A549 treated with DMSO at 1 μM for 4 hours (cell line): ENCODE data around the gene MRPS18C. TPM values are rescaled to one million over a fixed set of nuclear protein-coding genes. Genes with fewer than 3 reads are reported as not detected.

Experiments
- total RNA-seq: library from RNA; stranded (reverse); fragments of 200-300 nt; extraction: Qiagen RNA extraction; gene quantifications from 5 replicates; pipeline ENCODE4 v1.2.3, GENCODE V29; 2022; ENCODE audit warnings: low read depth

The MRPS18C gene
- total RNA-seq, result 40.4 to 71.4 TPM (median 41.3 TPM) in 5 replicates

GRCh38 chr4:83455281-83456183 is at the start of gene MRPS18C, which contains the start of gene HELQ:
TSS of gene MRPS18C (plus strand) at chr4:83456058. CDS start at chr4:83456078, 20 bp downstream.
TSS of gene HELQ (minus strand) at chr4:83455823. CDS start at chr4:83455693, 130 bp downstream.

DNA sequence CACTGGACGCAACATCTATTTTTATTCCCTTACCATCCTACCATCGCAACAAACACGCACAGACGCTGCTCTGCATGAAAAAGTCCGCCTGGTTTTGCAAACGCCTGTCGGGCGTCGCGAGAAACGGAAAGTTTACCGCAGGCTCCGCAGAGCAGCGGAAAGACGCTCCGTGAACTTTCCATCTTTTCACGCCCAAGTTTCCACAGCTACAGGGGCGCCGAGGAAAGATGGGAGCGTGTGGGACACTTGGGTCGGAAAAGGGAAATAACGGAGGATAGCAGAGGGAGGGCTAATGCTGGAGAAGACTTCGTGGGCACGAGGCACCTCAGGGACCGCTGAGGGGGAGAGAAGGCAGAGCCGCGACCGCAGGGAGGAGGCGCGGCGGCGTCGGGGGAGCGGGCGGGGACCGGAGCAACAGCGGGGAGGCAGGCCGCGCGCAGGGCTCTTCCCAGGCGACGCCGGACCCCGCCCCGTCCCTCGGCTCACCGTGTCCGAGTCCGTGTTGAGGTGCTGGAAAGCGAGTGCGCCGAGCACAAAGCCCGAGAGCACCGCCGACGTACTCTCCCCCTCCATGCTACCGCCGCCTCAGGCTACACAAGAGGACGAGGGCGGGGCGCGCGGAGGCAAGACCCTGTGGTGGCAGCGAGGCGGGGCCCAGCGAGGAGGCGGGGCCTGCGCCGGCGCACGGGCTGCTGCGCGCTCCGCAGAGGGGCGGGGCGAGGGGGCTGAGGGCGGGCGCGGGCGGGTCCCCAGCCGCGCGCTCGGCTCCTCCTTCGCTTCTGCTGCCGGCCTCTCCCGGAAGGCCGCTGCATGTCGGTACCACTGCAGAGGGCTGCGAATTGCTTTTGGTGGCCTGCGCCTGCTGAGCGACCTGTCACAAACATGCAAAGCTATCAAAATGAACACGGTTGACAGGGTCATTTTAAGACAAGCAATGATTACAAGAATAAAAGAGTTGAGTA is 28.9 kb downstream of the MRPS18C start, which contains the start of gene ABRAXAS1:
Gene ABRAXAS1, minus strand, starts transcription at position 601 of the 962 bp plus-strand sequence. Its CDS starts 28 bp downstream, at position 573.

Other genes starting within 250 kb of the MRPS18C start
- gene COQ2, start 171.3 kb upstream of the MRPS18C start, total RNA-seq, result 17.5 to 21.8 TPM (median 20.6 TPM) in 5 replicates
- 0.92 to 1.5 TPM (median 1.3 TPM) in 5 replicates for gene HPSE, start 121.2 kb upstream of the MRPS18C start, total RNA-seq
- gene HELQ, start 235 bp upstream of the MRPS18C start, total RNA-seq, result 4.2 to 6.0 TPM (median 4.7 TPM) in 5 replicates
- gene ABRAXAS1, start 29.0 kb downstream of the MRPS18C start, total RNA-seq, result 5.1 to 9.3 TPM (median 7.4 TPM) in 5 replicates
- gene GPAT3, start 80.0 kb downstream of the MRPS18C start, total RNA-seq, result 46.2 to 51.7 TPM (median 50.8 TPM) in 5 replicates